Trophoblast cell (in vitro differentiated cells and primary cell): ENCODE results near the gene CXCR5.

ENCODE experiments used
- DNase-seq, 2 donors: peaks; one replicate each; pipeline ENCODE4 v3.0.0-alpha.2; 2016
- H2AFZ ChIP-seq: 2 replicates; pipeline ENCODE4 v1.6.1; 2013; ENCODE audit warnings: low read length, moderate library complexity, mild to moderate bottlenecking; ENCODE audit not compliant: insufficient read depth, poor library complexity
- H2AK5ac ChIP-seq: 2 replicates; pipeline ENCODE4 v1.6.1; 2013; ENCODE audit warnings: mild to moderate bottlenecking, low read length
- H2BK120ac ChIP-seq: 2 replicates; pipeline ENCODE4 v1.6.1; 2013; ENCODE audit warnings: low read length, mild to moderate bottlenecking, moderate library complexity; ENCODE audit not compliant: insufficient read depth, poor library complexity
- H2BK12ac ChIP-seq: 2 replicates; pipeline ENCODE4 v1.6.1; 2013; ENCODE audit warnings: mild to moderate bottlenecking, low read length, moderate library complexity
- H2BK5ac ChIP-seq: 2 replicates; pipeline ENCODE4 v1.6.1; 2013; ENCODE audit warnings: low read length, low read depth, moderate library complexity, mild to moderate bottlenecking; ENCODE audit not compliant: poor library complexity
- H3K14ac ChIP-seq: 2 replicates; pipeline ENCODE4 v1.6.1; 2013; ENCODE audit warnings: mild to moderate bottlenecking, low read length
- H3K18ac ChIP-seq: 2 replicates; pipeline ENCODE4 v1.6.1; 2013; ENCODE audit warnings: mild to moderate bottlenecking, low read length
- H3K23ac ChIP-seq: 2 replicates; pipeline ENCODE4 v1.6.1; 2013; ENCODE audit warnings: low read length
- H3K27ac ChIP-seq: 2 replicates; pipeline ENCODE4 v1.5.1; 2013; ENCODE audit warnings: low read depth, mild to moderate bottlenecking, inconsistent platforms, low read length, moderate library complexity
- H3K27me3 ChIP-seq: 2 replicates; pipeline ENCODE4 v1.6.1; 2013; ENCODE audit warnings: inconsistent platforms, mild to moderate bottlenecking, low read length, moderate library complexity; ENCODE audit not compliant: insufficient read depth
- H3K36me3 ChIP-seq, 2 experiments: 1 replicate in 1 of 2; 2 replicates in 1 of 2; pipeline ENCODE4 v1.6.1; 2013; ENCODE audit warnings: low read length in 2 of 2, mild to moderate bottlenecking in 2 of 2, moderate library complexity in 1 of 2; ENCODE audit not compliant: insufficient read depth in 2 of 2, control insufficient read depth in 1 of 2
- H3K4ac ChIP-seq: 2 replicates; pipeline ENCODE4 v1.6.1; 2013; ENCODE audit warnings: low read depth, mild to moderate bottlenecking, low read length, moderate library complexity
- H3K4me1 ChIP-seq, 2 experiments: 1 replicate in 1 of 2; 2 replicates in 1 of 2; pipeline ENCODE4 v1.6.1; 2013; ENCODE audit warnings: low read length in 2 of 2, mild to moderate bottlenecking in 2 of 2, moderate library complexity in 1 of 2; ENCODE audit not compliant: insufficient read depth in 2 of 2, control insufficient read depth in 1 of 2
- H3K4me2 ChIP-seq: 2 replicates; pipeline ENCODE4 v1.6.1; 2013; ENCODE audit warnings: inconsistent platforms, mild to moderate bottlenecking, low read length, moderate library complexity
- H3K4me3 ChIP-seq: 2 replicates; pipeline ENCODE4 v1.5.1; 2013; ENCODE audit warnings: mild to moderate bottlenecking, low read depth, low read length, inconsistent platforms
- H3K79me1 ChIP-seq: one replicate; pipeline ENCODE4 v1.6.1; 2013; ENCODE audit warnings: low read length
- H3K79me2 ChIP-seq: 2 replicates; pipeline ENCODE4 v1.6.1; 2013; ENCODE audit warnings: low read length, mild to moderate bottlenecking; ENCODE audit not compliant: control insufficient read depth, insufficient read depth, poor library complexity
- H3K9ac ChIP-seq: 2 replicates; pipeline ENCODE4 v1.6.1; 2013; ENCODE audit warnings: mild to moderate bottlenecking, low read length
- H3K9me3 ChIP-seq: 2 replicates; pipeline ENCODE4 v1.6.1; 2013; ENCODE audit warnings: low read depth, mild to moderate bottlenecking, control low read depth, inconsistent platforms, low read length; ENCODE audit not compliant: insufficient read depth
- H4K12ac ChIP-seq: 2 replicates; pipeline ENCODE4 v1.6.1; 2013; ENCODE audit warnings: low read depth, mild to moderate bottlenecking, low read length, moderate library complexity
- H4K8ac ChIP-seq: 2 replicates; pipeline ENCODE4 v1.6.1; 2013; ENCODE audit warnings: low read depth, mild to moderate bottlenecking, low read length, moderate library complexity
- H4K91ac ChIP-seq: one replicate; pipeline ENCODE4 v1.6.1; 2013; ENCODE audit warnings: low read depth, mild to moderate bottlenecking, low read length, moderate library complexity
- WGBS: extraction: QIAGEN DNeasy Blood & Tissue Kit; methylation state at CpG from one replicate; pipeline ENCODE4 v1.1.7; 2013; ENCODE audit warnings: missing lambda C conversion rate; ENCODE audit not compliant: insufficient read length, insufficient coverage; ENCODE audit errors: extremely low coverage; 5-methylcytosine and 5-hydroxymethylcytosine counted together

The CXCR5 gene

GRCh38 chr11:118921121-118921928 is 37.6 kb downstream of the CXCR5 start:
- no CpG with 5 or more reads among the region's 13 CpGs for WGBS
- Histone ChIP-seq H2BK120ac (peak overlapping the region; percentile 96), H2AK5ac (peak overlapping the region; percentile 98), H3K36me3 (peaks cover 3 to 11% of the 10 kb centered on the region in 2 experiments), H3K9ac (peak overlapping the region; percentile 19), H3K14ac (peak overlapping the region; percentile 94), H3K4me3 (no peak overlapping the region), H3K79me1 (peaks cover 80% of the 10 kb centered on the region), H2AFZ (no peak overlapping the region), H4K12ac (peak overlapping the region; percentile 48), H3K4me1 (peaks cover 56 to 70% of the 10 kb centered on the region in 2 experiments), H3K18ac (peak overlapping the region; percentile 96), H4K91ac (peak overlapping the region; percentile 98), H4K8ac (peak overlapping the region; percentile 81), H3K27me3 (no peaks in the 10 kb centered on the region), H2BK12ac (peak overlapping the region; percentile 95), H3K23ac (no peak overlapping the region), H3K4me2 (peak overlapping the region; percentile 90), H3K9me3 (no peaks in the 10 kb centered on the region), H3K79me2 (peaks cover 65% of the 10 kb centered on the region), H3K27ac (peak overlapping the region; percentile 99), H3K4ac (peak overlapping the region; percentile 97), H2BK5ac (peak overlapping the region; percentile 97)
- peak; percentile 90 to 97 for DNase-seq

GRCh38 chr11:118921929-118922744 is 38.4 kb downstream of the CXCR5 start:
- H3K36me3 ChIP-seq, result peaks cover 2 to 8% of the 10 kb centered on the region in 2 experiments
- peak overlapping the region; percentile 99 for H3K27ac ChIP-seq
- peak overlapping the region; percentile 90 for H3K4me2 ChIP-seq
- peak overlapping the region; percentile 20 for H3K4me3 ChIP-seq
- peaks cover 74% of the 10 kb centered on the region for H3K79me1 ChIP-seq
- H3K9me3 ChIP-seq, result no peaks in the 10 kb centered on the region
- H3K18ac ChIP-seq, result peak overlapping the region; percentile 96
- peak overlapping the region; percentile 95 for H2BK12ac ChIP-seq
- H3K9ac ChIP-seq, result peak overlapping the region; percentile 19
- DNase-seq, result peak; percentile 79 to 88
- H3K27me3 ChIP-seq, result no peaks in the 10 kb centered on the region
- H3K14ac ChIP-seq, result peak overlapping the region; percentile 94
- no CpG with 5 or more reads among the region's 20 CpGs for WGBS
- peak overlapping the region; percentile 97 for H2BK5ac ChIP-seq
- H3K23ac ChIP-seq, result no peak overlapping the region
- peak overlapping the region; percentile 96 for H2BK120ac ChIP-seq
- peak overlapping the region; percentile 98 for H4K91ac ChIP-seq
- peak overlapping the region; percentile 81 for H4K8ac ChIP-seq
- H3K79me2 ChIP-seq, result peaks cover 61% of the 10 kb centered on the region
- H2AK5ac ChIP-seq, result peak overlapping the region; percentile 98
- peak overlapping the region; percentile 48 for H4K12ac ChIP-seq
- H3K4me1 ChIP-seq, result peaks cover 52 to 64% of the 10 kb centered on the region in 2 experiments
- peak overlapping the region; percentile 99 for H3K4ac ChIP-seq
- peak overlapping the region; percentile 12 for H2AFZ ChIP-seq

- no CpG with 5 or more reads among the region's 9 CpGs for WGBS
- H3K36me3 ChIP-seq, result peaks cover 2 to 5% of the 10 kb centered on the region in 2 experiments
Observed at GRCh38 chr11:118922745-118923627, 39.3 kb downstream of the CXCR5 start.

More at GRCh38 chr11:118922745-118923627, 39.3 kb downstream of the CXCR5 start:
- DNase-seq, result no peak
- H3K27me3 ChIP-seq, result no peaks in the 10 kb centered on the region
- H2BK120ac ChIP-seq, result peak overlapping the region; percentile 77
- peak overlapping the region; percentile 90 for H3K4me2 ChIP-seq
- H2BK5ac ChIP-seq, result peak overlapping the region; percentile 63
- H4K8ac ChIP-seq, result peak overlapping the region; percentile 30
- peak overlapping the region; percentile 99 for H3K4me3 ChIP-seq
- peak overlapping the region; percentile 99 for H3K4ac ChIP-seq
- peak overlapping the region; percentile 58 for H2BK12ac ChIP-seq
- H4K12ac ChIP-seq, result no peak overlapping the region
- no peak overlapping the region for H3K23ac ChIP-seq
- H2AFZ ChIP-seq, result peak overlapping the region; percentile 12
- peaks cover 46 to 59% of the 10 kb centered on the region in 2 experiments for H3K4me1 ChIP-seq
- H3K9me3 ChIP-seq, result no peaks in the 10 kb centered on the region
- H3K79me1 ChIP-seq, result peaks cover 68% of the 10 kb centered on the region
- no peak overlapping the region for H3K9ac ChIP-seq
- peak overlapping the region; percentile 88 for H3K18ac ChIP-seq
- peak overlapping the region; percentile 78 for H4K91ac ChIP-seq
- H3K14ac ChIP-seq, result peak overlapping the region; percentile 80
- peak overlapping the region; percentile 99 for H3K27ac ChIP-seq
- H2AK5ac ChIP-seq, result peak overlapping the region; percentile 83
- peaks cover 57% of the 10 kb centered on the region for H3K79me2 ChIP-seq
